NCI-H2196 treated with DMSO at 0.1 percent for 48 hours (cell line): ENCODE measurements around the gene CCHCR1.
A peak's percentile ranks its signal among the peaks of the same experiment; 100 is the strongest.
"Not testable (repeated sequence)": the region's sequence is repeated elsewhere in the genome, so short reads cannot be mapped to it uniquely, and the experiment has no call there.

Experiments
- DNase-seq: peaks from one replicate; lab custom pipeline; 2025; ENCODE audit not compliant: unreplicated experiment; lab: John Stamatoyannopoulos, UW

Gene CCHCR1

DNA sequence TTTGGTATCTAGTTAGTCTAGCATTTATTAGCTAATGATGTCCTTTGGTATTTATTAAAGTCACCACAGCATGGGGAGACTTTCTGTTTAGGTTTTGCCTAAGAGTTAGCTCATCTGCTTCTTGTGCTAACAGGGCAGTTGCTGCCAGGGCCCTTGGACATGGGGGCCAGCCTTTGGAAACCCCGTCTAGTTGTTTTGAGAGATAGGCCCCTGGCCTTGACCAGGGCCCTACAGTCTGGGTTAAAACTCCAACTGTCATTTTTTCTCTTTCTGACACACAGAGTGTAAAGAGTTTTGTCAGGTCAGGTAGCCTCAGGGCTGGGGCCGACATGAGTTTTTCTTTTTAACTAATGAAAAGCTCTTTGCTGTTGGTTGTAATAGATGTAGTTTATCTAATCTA, 25.7 kb upstream of the CCHCR1 start:
- not testable (repeated sequence) for DNase-seq

DNA sequence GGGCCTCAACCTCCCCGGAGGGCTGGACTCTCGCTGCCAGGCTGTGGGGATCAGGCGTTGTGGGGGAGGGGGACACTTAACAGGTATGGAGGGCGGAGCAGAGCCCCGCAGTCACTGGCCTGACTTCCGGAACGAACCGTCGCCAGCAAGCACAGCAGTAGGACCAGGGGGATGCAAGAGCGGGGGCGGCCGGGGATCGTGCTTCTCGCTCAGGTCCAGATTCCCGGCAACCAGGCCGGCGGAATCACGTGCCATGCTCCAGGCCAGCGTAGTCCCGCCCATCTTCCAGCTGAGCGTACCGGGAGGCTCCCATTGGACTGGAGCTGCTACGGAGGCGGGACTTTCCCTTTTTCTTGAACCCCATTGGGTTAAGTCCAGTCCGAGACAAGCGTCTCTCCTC, 22.9 kb upstream of the CCHCR1 start:
- DNase-seq: no peak

GRCh38 chr6:31179896-31180295, 22.3 kb upstream of the CCHCR1 start:
- no peak for DNase-seq

DNA sequence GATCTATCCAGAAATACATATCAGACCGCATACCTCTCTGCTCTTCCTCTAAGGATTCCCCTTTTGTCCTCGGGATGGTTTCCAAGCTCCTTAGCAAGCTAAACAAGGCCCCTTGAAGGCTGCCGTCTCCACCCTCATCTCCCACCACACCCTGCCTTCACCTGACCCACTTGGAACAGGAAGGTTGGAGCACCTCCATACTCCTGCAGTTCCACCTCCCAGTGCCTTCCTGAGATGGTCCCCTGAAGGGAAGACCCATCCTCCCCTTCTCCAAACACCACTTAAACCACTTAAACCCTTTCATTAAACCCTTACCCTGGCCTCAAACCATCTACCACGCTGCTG, 21.4 kb upstream of the CCHCR1 start:
- no peak for DNase-seq

GRCh38 chr6:31178143-31179041, 20.8 kb upstream of the CCHCR1 start:
- peak; percentile 42 for DNase-seq

GRCh38 chr6:31175971-31176370, 18.4 kb upstream of the CCHCR1 start:
- no peak for DNase-seq

DNA sequence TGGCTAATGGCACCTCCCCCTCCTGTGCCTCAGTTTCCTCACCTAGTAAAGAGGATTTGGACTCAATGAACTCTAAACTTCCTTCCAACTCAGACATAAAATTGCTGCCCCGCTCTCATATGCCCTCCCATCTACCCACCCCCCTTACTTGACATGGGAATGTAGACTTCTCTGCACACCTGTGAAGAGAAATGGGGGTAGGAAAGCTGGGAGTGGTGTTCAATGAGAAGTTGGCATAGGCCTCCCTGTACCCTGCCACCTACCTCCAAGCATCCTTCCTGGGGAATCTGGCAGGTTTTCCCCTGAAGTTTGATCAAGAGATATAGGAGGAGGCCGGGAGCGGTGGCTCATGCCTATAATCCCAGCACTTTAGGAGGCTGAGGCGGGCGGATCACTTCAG, 16.8 kb upstream of the CCHCR1 start:
- no peak for DNase-seq

GRCh38 chr6:31173406-31173805, 15.8 kb upstream of the CCHCR1 start:
- DNase-seq: no peak

GRCh38 chr6:31172973-31173384, 15.4 kb upstream of the CCHCR1 start:
- DNase-seq: no peak

- DNase-seq: no peak
These were observed 14.6 kb upstream of the CCHCR1 start for GRCh38 chr6:31171931-31172905.

GRCh38 chr6:31170987-31171671, 13.5 kb upstream of the CCHCR1 start:
- DNase-seq: no peak

- no peak for DNase-seq
These were observed 12.9 kb upstream of the CCHCR1 start, which contains the start of gene POU5F1 for GRCh38 chr6:31170600-31170881. POU5F1 (minus strand) TSS chr6:31170682; CDS start chr6:31170620, 62 bp downstream.

DNA sequence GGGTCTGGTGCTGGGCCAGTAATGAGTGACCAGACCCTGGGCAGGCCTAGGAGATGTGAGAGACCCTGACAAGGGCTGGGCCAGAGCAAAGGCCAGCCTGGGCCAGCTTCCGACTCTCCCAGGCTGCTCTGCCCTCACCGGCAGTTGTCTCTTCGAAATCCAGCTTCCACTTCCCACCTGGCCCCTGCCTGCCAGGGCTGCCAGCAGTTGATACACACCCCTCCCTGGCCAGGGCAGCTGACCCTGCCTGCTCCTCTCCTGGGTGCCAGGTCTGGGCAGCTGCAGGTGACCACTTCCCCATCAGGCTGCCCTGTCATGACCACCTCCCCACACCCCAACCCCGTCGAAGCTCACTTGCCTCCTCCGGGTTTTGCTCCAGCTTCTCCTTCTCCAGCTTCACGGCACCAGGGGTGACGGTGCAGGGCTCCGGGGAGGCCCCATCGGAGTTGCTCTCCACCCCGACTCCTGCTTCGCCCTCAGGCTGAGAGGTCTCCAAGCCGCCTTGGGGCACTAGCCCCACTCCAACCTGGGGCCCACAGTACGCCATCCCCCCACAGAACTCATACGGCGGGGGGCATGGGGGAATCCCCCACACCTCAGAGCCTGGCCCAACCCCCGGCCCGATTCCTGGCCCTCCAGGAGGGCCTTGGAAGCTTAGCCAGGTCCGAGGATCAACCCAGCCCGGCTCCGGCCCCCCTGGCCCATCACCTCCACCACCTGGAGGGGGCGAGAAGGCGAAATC, 12.4 kb upstream of the CCHCR1 start:
- not testable (repeated sequence) for DNase-seq

- no peak for DNase-seq
These were observed 11.7 kb upstream of the CCHCR1 start for GRCh38 chr6:31169123-31169857.

GRCh38 chr6:31168606-31169005, 11.0 kb upstream of the CCHCR1 start:
- no peak for DNase-seq

DNA sequence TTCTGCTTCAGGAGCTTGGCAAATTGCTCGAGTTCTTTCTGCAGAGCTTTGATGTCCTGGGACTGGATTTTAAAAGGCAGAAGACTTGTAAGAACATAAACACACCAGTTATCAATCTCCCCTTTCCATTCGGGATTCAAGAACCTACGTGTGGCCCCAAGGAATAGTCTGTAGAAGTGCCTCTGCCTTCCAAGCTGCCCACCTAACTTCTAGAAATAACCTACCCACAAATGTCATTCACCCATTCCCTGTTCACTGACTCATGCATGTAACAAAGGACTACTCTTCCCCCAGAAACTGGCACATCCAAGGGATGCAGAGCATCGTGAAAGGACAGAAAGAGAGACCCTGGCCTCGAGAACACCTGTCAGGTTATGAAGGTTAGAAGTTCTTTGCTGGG, 8.4 kb upstream of the CCHCR1 start:
- no peak for DNase-seq

DNA sequence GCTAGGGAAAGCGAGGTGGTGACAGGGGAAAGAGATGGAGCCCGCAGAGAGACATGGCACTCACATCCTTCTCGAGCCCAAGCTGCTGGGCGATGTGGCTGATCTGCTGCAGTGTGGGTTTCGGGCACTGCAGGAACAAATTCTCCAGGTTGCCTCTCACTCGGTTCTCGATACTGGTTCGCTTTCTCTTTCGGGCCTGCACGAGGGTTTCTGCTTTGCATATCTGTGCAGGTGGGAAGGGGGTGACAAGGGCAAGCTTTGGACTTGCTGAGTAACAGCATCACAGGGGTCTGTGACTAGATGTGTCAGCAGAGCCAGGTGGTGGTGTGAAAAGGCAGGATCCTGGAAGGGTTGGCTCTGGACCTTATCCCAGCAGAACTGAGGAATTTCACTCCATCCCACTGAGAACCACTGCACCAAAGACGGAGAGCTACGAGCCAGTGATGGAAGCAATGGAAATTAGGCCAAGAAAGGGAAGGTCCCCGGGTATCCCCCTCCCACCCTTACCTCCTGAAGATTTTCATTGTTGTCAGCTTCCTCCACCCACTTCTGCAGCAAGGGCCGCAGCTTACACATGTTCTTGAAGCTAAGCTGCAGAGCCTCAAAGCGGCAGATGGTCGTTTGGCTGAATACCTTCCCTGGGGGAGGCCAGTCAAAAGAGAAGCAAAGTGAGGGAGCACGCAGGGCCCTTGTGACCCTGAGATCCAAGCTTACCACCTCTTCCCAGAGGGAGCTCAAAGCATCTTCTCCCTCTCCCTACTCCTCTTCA, 7.6 kb upstream of the CCHCR1 start:
- DNase-seq: not testable (repeated sequence)

GRCh38 chr6:31164475-31165063, 7.0 kb upstream of the CCHCR1 start:
- DNase-seq: not testable (repeated sequence)

DNA sequence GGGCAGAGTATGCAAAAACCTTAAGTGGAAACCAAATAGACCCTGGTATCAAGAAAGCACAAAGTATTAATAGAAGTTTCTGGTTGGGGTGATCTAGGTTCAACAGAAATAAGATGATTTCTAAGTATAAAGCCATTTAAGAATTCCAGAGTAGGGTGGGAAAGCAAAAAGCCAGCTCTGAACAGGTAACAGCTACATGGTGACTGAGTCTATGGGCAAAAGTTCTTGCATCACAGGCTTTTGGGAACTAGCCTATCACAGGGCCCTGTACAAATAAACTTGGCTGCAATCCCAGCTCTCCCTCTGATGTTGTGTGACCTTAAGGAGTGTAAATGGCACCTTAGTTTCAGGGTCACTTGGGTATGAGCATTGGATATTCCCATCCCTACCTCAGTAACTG, 6.3 kb upstream of the CCHCR1 start:
- no peak for DNase-seq
